H1 (cell line): ENCODE data around the gene GNG5. TPM values are rescaled to one million over a fixed set of nuclear protein-coding genes. Genes with fewer than 3 reads are reported as not detected.

Source experiments
- CTCF ChIA-PET: fragments of 300-600 bp; sonication (Branson Sonifier 250); formaldehyde crosslinking; loops from one replicate; lab custom pipeline; 2021; ENCODE audit not compliant: partially characterized antibody; lab: Charles Lee
- POLR2A ChIA-PET: fragments of 300-600 bp; sonication (Branson Sonifier 250); formaldehyde crosslinking; loops from one replicate; lab custom pipeline; 2021; ENCODE audit warnings: inconsistent platforms; ENCODE audit not compliant: partially characterized antibody; lab: Charles Lee
- DNase-seq, 2 experiments: peaks; one replicate each; pipeline versions ENCODE4 v3.0.0 to v3.0.0-alpha.2; 2010 to 2022; ENCODE audit warnings: low spot score in 2 of 2, low read depth in 1 of 2, mixed read lengths in 1 of 2
- FAIRE-seq: peaks from 2 replicates; lab custom pipeline; 2011; peaks lifted over from hg19 to GRCh38; lab: Jason Lieb, UNC
- H2AFZ ChIP-seq: 2 replicates; pipeline ENCODE4 v1.8.1; 2012; ENCODE audit warnings: low read length, inconsistent platforms
- H2AK5ac ChIP-seq: 2 replicates; pipeline ENCODE4 v1.6.1; 2013; ENCODE audit warnings: low read depth, low read length
- H2BK120ac ChIP-seq: replicated peaks from 2 replicates; pipeline ENCODE3; 2013; ENCODE audit warnings: low read depth, low read length, inconsistent platforms
- H2BK12ac ChIP-seq: 2 replicates; pipeline ENCODE4 v1.6.1; 2013; ENCODE audit warnings: low read depth, low read length
- H2BK15ac ChIP-seq: 2 replicates; pipeline ENCODE4 v1.6.1; 2013; ENCODE audit warnings: low read length
- H2BK20ac ChIP-seq: 2 replicates; pipeline ENCODE4 v1.6.1; 2013; ENCODE audit warnings: low read length
- H2BK5ac ChIP-seq: 2 replicates; pipeline ENCODE4 v1.6.1; 2013; ENCODE audit warnings: low read depth, low read length
- H3K14ac ChIP-seq: 2 replicates; pipeline ENCODE4 v1.6.1; 2013; ENCODE audit warnings: inconsistent platforms; ENCODE audit not compliant: insufficient read length
- H3K18ac ChIP-seq: 2 replicates; pipeline ENCODE4 v1.6.1; 2013; ENCODE audit warnings: low read length; ENCODE audit errors: extremely low read depth
- H3K23ac ChIP-seq: 2 replicates; pipeline ENCODE4 v1.6.1; 2013; ENCODE audit warnings: inconsistent platforms; ENCODE audit not compliant: insufficient read length
- H3K23me2 ChIP-seq: 2 replicates; pipeline ENCODE4 v1.6.1; 2013; ENCODE audit warnings: low read depth, low read length
- H3K27ac ChIP-seq: 2 replicates; pipeline ENCODE4 v1.6.1; 2011; ENCODE audit warnings: low read depth, low read length, inconsistent platforms
- H3K27me3 ChIP-seq, 4 experiments: replicated peaks in 1 of 4; 1 replicate in 1 of 4; 2 replicates in 3 of 4; pipeline versions ENCODE4 v1.6.1 to v1.8.1; 2011 to 2013; ENCODE audit warnings: low read length in 3 of 4, mild to moderate bottlenecking in 3 of 4, inconsistent platforms in 2 of 4, mixed read lengths in 2 of 4, moderate library complexity in 1 of 4; ENCODE audit not compliant: control insufficient read depth in 3 of 4, insufficient read depth in 3 of 4; ENCODE audit errors: extremely low read depth in 1 of 4
- H3K36me3 ChIP-seq, 4 experiments: 2 replicates each; pipeline versions ENCODE4 v1.6.1 to v1.8.1; 2011 to 2013; ENCODE audit warnings: mild to moderate bottlenecking in 4 of 4, low read length in 3 of 4, moderate library complexity in 2 of 4, control low read depth in 1 of 4, inconsistent platforms in 1 of 4; ENCODE audit not compliant: insufficient read depth in 4 of 4, control insufficient read depth in 2 of 4
- H3K4ac ChIP-seq: replicated peaks from 2 replicates; pipeline ENCODE3; 2013; ENCODE audit warnings: low read length, low read depth, mixed read lengths, inconsistent platforms; ENCODE audit not compliant: insufficient read length
- H3K4me1 ChIP-seq, 4 experiments: replicated peaks in 1 of 4; 1 replicate in 1 of 4; 2 replicates in 3 of 4; pipeline versions ENCODE4 v1.6.1 to v1.8.1; 2011 to 2013; ENCODE audit warnings: low read length in 3 of 4, inconsistent platforms in 2 of 4, mixed read lengths in 1 of 4; ENCODE audit not compliant: insufficient read depth in 4 of 4, control insufficient read depth in 3 of 4
- H3K4me2 ChIP-seq, 2 experiments: 2 replicates each; pipeline versions ENCODE4 v1.6.1 to v1.8.1; 2011 to 2013; ENCODE audit warnings: low read depth in 2 of 2, low read length in 2 of 2, control low read depth in 1 of 2, inconsistent platforms in 1 of 2, mild to moderate bottlenecking in 1 of 2; ENCODE audit not compliant: insufficient read depth in 1 of 2
- H3K4me3 ChIP-seq, 4 experiments: fragments of 200-600, 300-600 bp in 1 of 4; sonication (generic), shearing (Covaris generic), sonication (Bioruptor Twin) in 1 of 4; 2 replicates each; pipeline versions ENCODE4 v1.5.1 to v1.8.1; 2011 to 2016; ENCODE audit warnings: low read length in 4 of 4, low read depth in 3 of 4, control low read depth in 2 of 4, inconsistent platforms in 2 of 4, mild to moderate bottlenecking in 2 of 4, mixed read lengths in 1 of 4, moderate library complexity in 1 of 4; ENCODE audit not compliant: insufficient read depth in 2 of 4; ENCODE audit errors: extremely low read depth in 1 of 4
- H3K56ac ChIP-seq: replicated peaks from 2 replicates; pipeline ENCODE3; 2013; ENCODE audit warnings: low read depth, mild to moderate bottlenecking, mixed read lengths, low read length, inconsistent platforms; ENCODE audit not compliant: insufficient read length
- H3K79me1 ChIP-seq: 2 replicates; pipeline ENCODE4 v1.6.1; 2013; ENCODE audit warnings: low read depth, low read length, control low read depth
- H3K79me2 ChIP-seq, 2 experiments: 2 replicates each; pipeline versions ENCODE4 v1.6.1 to v1.8.1; 2012 to 2013; ENCODE audit warnings: low read length in 2 of 2, mild to moderate bottlenecking in 2 of 2, inconsistent platforms in 1 of 2; ENCODE audit not compliant: insufficient read depth in 2 of 2, control insufficient read depth in 1 of 2
- H3K9ac ChIP-seq, 4 experiments: replicated peaks in 1 of 4; 1 replicate in 1 of 4; 2 replicates in 3 of 4; pipeline versions ENCODE4 v1.6.1 to v1.8.1; 2011 to 2013; ENCODE audit warnings: low read depth in 3 of 4, low read length in 3 of 4, control low read depth in 2 of 4, mild to moderate bottlenecking in 2 of 4, moderate library complexity in 2 of 4, inconsistent platforms in 1 of 4; ENCODE audit errors: extremely low read depth in 1 of 4
- H3K9me3 ChIP-seq, 2 experiments: 2 replicates each; pipeline versions ENCODE4 v1.6.1 to v1.8.1; 2012 to 2013; ENCODE audit warnings: mild to moderate bottlenecking in 2 of 2, moderate library complexity in 2 of 2, control low read depth in 1 of 2, inconsistent platforms in 1 of 2, low read depth in 1 of 2, low read length in 1 of 2, mixed read lengths in 1 of 2; ENCODE audit not compliant: insufficient read depth in 2 of 2
- H4K20me1 ChIP-seq, 2 experiments: replicated peaks in 1 of 2; 2 replicates each; pipeline versions ENCODE3 to v1.8.1; 2011 to 2013; ENCODE audit warnings: inconsistent platforms in 2 of 2, low read length in 2 of 2, mild to moderate bottlenecking in 1 of 2; ENCODE audit not compliant: insufficient read depth in 2 of 2, control insufficient read depth in 1 of 2
- H4K5ac ChIP-seq: 2 replicates; pipeline ENCODE4 v1.6.1; 2013; ENCODE audit warnings: low read length, low read depth, mixed read lengths, inconsistent platforms; ENCODE audit not compliant: insufficient read length
- H4K8ac ChIP-seq: 2 replicates; pipeline ENCODE4 v1.8.0; 2013; ENCODE audit warnings: mild to moderate bottlenecking, moderate library complexity, low read length, inconsistent platforms; ENCODE audit not compliant: insufficient read depth; ENCODE audit errors: extremely low read depth
- H4K91ac ChIP-seq: replicated peaks from 2 replicates; pipeline ENCODE3; 2013; ENCODE audit warnings: low read length, mixed read lengths, inconsistent platforms; ENCODE audit not compliant: insufficient read length
- ASH2L ChIP-seq: fragments of 200-600, 300-600 bp; sonication (generic); IDR thresholded peaks from one replicate; pipeline ENCODE4 v1.7.1; 2017; ENCODE audit warnings: low read length
- CBX5 ChIP-seq: fragments of 300-800, 300-1000 bp; sonication (generic); IDR thresholded peaks from 2 replicates; pipeline ENCODE4 v1.7.1; 2016; ENCODE audit warnings: antibody characterized with exemption, low read length, low read depth
- CREB1 ChIP-seq: IDR thresholded peaks from 2 replicates; pipeline ENCODE4 v1.6.1; 2012; ENCODE audit warnings: inconsistent platforms
- EGR1 ChIP-seq: IDR thresholded peaks from 2 replicates; pipeline ENCODE4 v1.6.1; 2011; ENCODE audit warnings: low read depth, low read length, borderline replicate concordance
- FOSL1 ChIP-seq: IDR thresholded peaks from 2 replicates; pipeline ENCODE4 v1.6.1; 2011; ENCODE audit warnings: mild to moderate bottlenecking, low read depth, low read length, moderate library complexity; ENCODE audit not compliant: insufficient read depth
- GTF2F1 ChIP-seq: IDR thresholded peaks from 2 replicates; pipeline ENCODE4 v1.6.1; 2012; ENCODE audit warnings: low read depth, low read length, improper control_type of control experiment, borderline replicate concordance
- KDM1A ChIP-seq: fragments of 200-600, 300-600 bp; sonication (generic); IDR thresholded peaks from 2 replicates; pipeline ENCODE4 v1.7.1; 2016; ENCODE audit warnings: mild to moderate bottlenecking, low read length, borderline replicate concordance
- NANOG ChIP-seq: IDR thresholded peaks from 2 replicates; pipeline ENCODE4 v1.6.1; 2011; ENCODE audit warnings: low read length, low read depth, mild to moderate bottlenecking, inconsistent platforms; ENCODE audit not compliant: insufficient read depth, poor library complexity, severe bottlenecking
- RBBP5 ChIP-seq: IDR thresholded peaks from 2 replicates; pipeline ENCODE4 v1.7.1; 2012; ENCODE audit warnings: low read depth, mild to moderate bottlenecking, inconsistent platforms, low read length, moderate library complexity, borderline replicate concordance
- SIRT6 ChIP-seq: IDR thresholded peaks from one replicate; pipeline ENCODE4 v1.7.1; 2012; ENCODE audit warnings: low read length, inconsistent platforms
- SIX5 ChIP-seq: IDR thresholded peaks from 2 replicates; pipeline ENCODE4 v1.6.1; 2011; ENCODE audit warnings: mild to moderate bottlenecking, low read depth, low read length
- ZNF274 ChIP-seq: IDR thresholded peaks from 2 replicates; pipeline ENCODE4 v1.7.0; 2012; ENCODE audit warnings: low read length, borderline replicate concordance; ENCODE audit errors: extremely low read depth
- WGBS, 2 experiments: shearing (Covaris generic) in 1 of 2; methylation state at CpG; one replicate each; pipeline versions ENCODE4 v1.1.6 to v1.1.7; 2013 to 2015; ENCODE audit warnings: low lambda C conversion rate in 2 of 2, mixed read lengths in 2 of 2, inconsistent platforms in 1 of 2, low coverage in 1 of 2, missing lambda C conversion rate in 1 of 2; ENCODE audit not compliant: insufficient replicate concordance in 2 of 2, insufficient coverage in 1 of 2, insufficient read length in 1 of 2; ENCODE audit errors: extremely low coverage in 1 of 2, missing lambda C conversion rate in 1 of 2; 5-methylcytosine and 5-hydroxymethylcytosine counted together
- polyA plus RNA-seq, 7 experiments: library from polyadenylated mRNA; depleted of rRNA in 3 of 7; stranded (reverse) in 5 of 7; unstranded in 2 of 7; fragments of >200 nt in 5 of 7; fragments of 200-250 nt in 2 of 7; gene quantifications; 1 replicate in 5 of 7; 2 replicates in 1 of 7; 4 replicates in 1 of 7; pipeline versions ENCODE4 v1.2.1 to v1.2.3, GENCODE V29; 2011 to 2013; ENCODE audit warnings: missing spikeins in 2 of 7, mixed read lengths in 2 of 7
- total RNA-seq: library from RNA; stranded (reverse); fragmentation: NEBNext Ultra II Directional; extraction: Animal tissue kit (Norgen Biotek cat#: 25700); gene quantifications from 2 replicates; pipeline ENCODE4 v1.2.1, GENCODE V29; 2021
- TF ChIP-seq, protein P1 (sequence below): IDR thresholded peaks from 2 replicates; pipeline ENCODE4 v1.6.1; 2012; ENCODE audit warnings: inconsistent platforms
- TF ChIP-seq, protein P2 (sequence below): IDR thresholded peaks from 2 replicates; pipeline ENCODE4 v1.6.1; 2011; ENCODE audit warnings: low read depth, mild to moderate bottlenecking, low read length; ENCODE audit not compliant: insufficient read depth

The GNG5 gene
- total and polyA plus RNA-seq, 2 of the 8 experiments (the other 6 are each of a cell fraction or from before 2014, with no cell fraction given), result 94.0 to 104 TPM

DNA sequence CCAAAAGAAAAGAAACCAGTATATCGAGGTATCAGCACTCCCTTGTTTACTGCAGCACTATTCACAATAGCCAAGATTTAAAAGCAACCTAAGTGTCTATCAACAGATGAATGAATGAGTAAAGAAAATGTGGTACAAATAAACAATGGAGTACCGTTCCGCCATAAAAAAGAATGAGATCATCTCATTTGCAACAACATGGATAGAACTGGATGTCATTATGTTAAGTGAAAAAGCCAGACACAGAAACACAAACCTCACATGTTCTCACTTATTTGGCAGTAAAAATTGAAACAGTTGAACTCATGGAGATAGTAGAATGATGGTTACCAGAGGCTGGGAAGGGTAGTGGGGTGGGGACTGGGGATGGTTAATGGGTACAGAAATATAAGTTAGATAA, 4.3 kb upstream of the GNG5 start:
- Histone ChIP-seq H2AK5ac (no peak overlapping the region), H3K4me2 (no peak overlapping the region), H3K14ac (no peak overlapping the region), H3K79me2 (no peaks in the 10 kb centered on the region), H3K27ac (no peak overlapping the region), H3K79me1 (no peaks in the 10 kb centered on the region), H3K4ac (no peak overlapping the region), H3K36me3 (no peaks in the 10 kb centered on the region), H3K56ac (no peak overlapping the region), H3K18ac (no peak overlapping the region), H3K27me3 (no peaks in the 10 kb centered on the region), H2AFZ (no peak overlapping the region), H3K9ac (no peak overlapping the region), H2BK120ac (no peak overlapping the region), H4K20me1 (no peaks in the 10 kb centered on the region), H4K5ac (no peak overlapping the region), H3K23ac (no peak overlapping the region), H3K4me1 (peaks cover 0 to 2% (median 0%) of the 10 kb centered on the region in 4 experiments; a peak in 4 of 7 replicates), H3K23me2 (no peaks in the 10 kb centered on the region; the same call in 1 of the 2 replicates), H4K8ac (no peak overlapping the region), H3K4me3 (no peak overlapping the region), H2BK20ac (no peak overlapping the region), H2BK15ac (no peak overlapping the region), H2BK5ac (no peak overlapping the region), H3K9me3 (no peaks in the 10 kb centered on the region), H2BK12ac (no peak overlapping the region), H4K91ac (no peak overlapping the region)
- ChIA-PET CTCF (interaction anchor here (1.0 kb wide), 1 partner anchor 32 kb away, joined by 4 read pairs; no protein-coding TSS in a partner anchor), POLR2A (no interaction called here)
- whole genome bisulfite sequencing, 2 experiments, result 89% methylated on average over 3 of the region's 3 CpGs; no CpG with 5 or more reads in 1 of the 2 experiments
- DNase-seq (no peak), FAIRE-seq (no peak)
- TF ChIP-seq NANOG (no peak), ZNF274 (no peak), SIRT6 (no peak), SIX5 (no peak), CREB1 (no peak), KDM1A (no peak), ASH2L (no peak), GTF2F1 (no peak), RBBP5 (no peak), FOSL1 (no peak), EGR1 (no peak), CBX5 (no peak)
- TF ChIP-seq, protein P1, sequence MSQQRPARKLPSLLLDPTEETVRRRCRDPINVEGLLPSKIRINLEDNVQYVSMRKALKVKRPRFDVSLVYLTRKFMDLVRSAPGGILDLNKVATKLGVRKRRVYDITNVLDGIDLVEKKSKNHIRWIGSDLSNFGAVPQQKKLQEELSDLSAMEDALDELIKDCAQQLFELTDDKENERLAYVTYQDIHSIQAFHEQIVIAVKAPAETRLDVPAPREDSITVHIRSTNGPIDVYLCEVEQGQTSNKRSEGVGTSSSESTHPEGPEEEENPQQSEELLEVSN, result no peak
- TF ChIP-seq, protein P2, sequence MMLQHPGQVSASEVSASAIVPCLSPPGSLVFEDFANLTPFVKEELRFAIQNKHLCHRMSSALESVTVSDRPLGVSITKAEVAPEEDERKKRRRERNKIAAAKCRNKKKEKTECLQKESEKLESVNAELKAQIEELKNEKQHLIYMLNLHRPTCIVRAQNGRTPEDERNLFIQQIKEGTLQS, result no peak
